ENCODE measurements around the gene PAK1IP1.
"Not testable (repeated sequence)": the region's sequence is repeated elsewhere in the genome, so short reads cannot be mapped to it uniquely, and the experiment has no call there.

The PAK1IP1 gene

GRCh38 chr6:10694302-10695085 is at the start of gene PAK1IP1, which contains the start of gene C6orf52:
TSS of gene PAK1IP1 (plus strand) at chr6:10694972. CDS start at chr6:10694986, 14 bp downstream.
TSS of gene C6orf52 (minus strand) at chr6:10694616. CDS start at chr6:10687550, 7,066 bp downstream.
- peak; percentile 90 to 93 for DNase-seq (ENCODE audit: low spot score in 2 of 2)
- peak; percentile 96 for ATAC-seq (replicated peaks; ENCODE audit: extremely low read depth, poor library complexity, severe bottlenecking)
- peak within 1 kb of the TSS; percentile 100 for H3K27ac Mint-ChIP-seq (ENCODE audit: low read depth)
- H3K36me3 Mint-ChIP-seq (ENCODE audit: insufficient read depth): peaks cover 17% of the 10 kb centered on the region
- H3K4me1 Mint-ChIP-seq: peaks cover 26% of the 10 kb centered on the region
- peak within 1 kb of the TSS; percentile 87 for H3K4me3 Mint-ChIP-seq
- H3K27me3 Mint-ChIP-seq: no peaks in the 10 kb centered on the region
- no peaks in the 10 kb centered on the region for H3K9me3 Mint-ChIP-seq

GRCh38 chr6:10655508-10656055 is 39.2 kb upstream of the PAK1IP1 start:
- peaks cover 9% of the 10 kb centered on the region for H3K4me1 Mint-ChIP-seq
- DNase-seq (ENCODE audit: low spot score in 2 of 2) (no peak), ATAC-seq (replicated peaks; ENCODE audit: extremely low read depth, poor library complexity, severe bottlenecking) (peak; percentile 46)
- H3K36me3 Mint-ChIP-seq (ENCODE audit: insufficient read depth): no peaks in the 10 kb centered on the region
- no peaks in the 10 kb centered on the region for H3K9me3 Mint-ChIP-seq
- no peak overlapping the region for H3K4me3 Mint-ChIP-seq
- H3K27me3 Mint-ChIP-seq: peaks cover 64% of the 10 kb centered on the region
- H3K27ac Mint-ChIP-seq (ENCODE audit: low read depth): no peak overlapping the region

- no peak for DNase-seq (ENCODE audit: low spot score in 2 of 2)
- Mint-ChIP-seq H3K4me1 (peaks cover 9% of the 10 kb centered on the region), H3K27me3 (peaks cover 35% of the 10 kb centered on the region), H3K36me3 (ENCODE audit: insufficient read depth) (no peaks in the 10 kb centered on the region), H3K9me3 (no peaks in the 10 kb centered on the region), H3K4me3 (peak overlapping the region; percentile 70), H3K27ac (ENCODE audit: low read depth) (peak overlapping the region; percentile 53)
- ATAC-seq (replicated peaks; ENCODE audit: extremely low read depth, poor library complexity, severe bottlenecking): no peak
Measured at GRCh38 chr6:10658910-10659698, 35.7 kb upstream of the PAK1IP1 start.

- Mint-ChIP-seq H3K27me3 (peaks cover 32% of the 10 kb centered on the region), H3K4me1 (peaks cover 9% of the 10 kb centered on the region), H3K4me3 (peak overlapping the region; percentile 70), H3K27ac (ENCODE audit: low read depth) (no peak overlapping the region), H3K9me3 (no peaks in the 10 kb centered on the region), H3K36me3 (ENCODE audit: insufficient read depth) (no peaks in the 10 kb centered on the region)
- ATAC-seq (replicated peaks; ENCODE audit: extremely low read depth, poor library complexity, severe bottlenecking) (no peak), DNase-seq (ENCODE audit: low spot score in 2 of 2) (no peak)
Measured at GRCh38 chr6:10659699-10660348, 34.9 kb upstream of the PAK1IP1 start.

- not testable (repeated sequence) for DNase-seq (ENCODE audit: low spot score in 2 of 2); H3K4me1 Mint-ChIP-seq; H3K9me3 Mint-ChIP-seq; ATAC-seq (replicated peaks; ENCODE audit: extremely low read depth, poor library complexity, severe bottlenecking); H3K27ac Mint-ChIP-seq (ENCODE audit: low read depth); H3K36me3 Mint-ChIP-seq (ENCODE audit: insufficient read depth)
- Mint-ChIP-seq H3K27me3 (peaks cover 31% of the 10 kb centered on the region), H3K4me3 (peak overlapping the region; percentile 70)
Measured at GRCh38 chr6:10660431-10661191, 34.2 kb upstream of the PAK1IP1 start.

GRCh38 chr6:10662207-10662606 is 32.6 kb upstream of the PAK1IP1 start:
- no peaks in the 10 kb centered on the region for H3K4me1 Mint-ChIP-seq
- H3K27me3 Mint-ChIP-seq: peaks cover 40% of the 10 kb centered on the region
- H3K4me3 Mint-ChIP-seq: no peak overlapping the region
- no peaks in the 10 kb centered on the region for H3K9me3 Mint-ChIP-seq
- no peaks in the 10 kb centered on the region for H3K36me3 Mint-ChIP-seq (ENCODE audit: insufficient read depth)
- no peak for DNase-seq (ENCODE audit: low spot score in 2 of 2)
- H3K27ac Mint-ChIP-seq (ENCODE audit: low read depth): no peak overlapping the region
- no peak for ATAC-seq (replicated peaks; ENCODE audit: extremely low read depth, poor library complexity, severe bottlenecking)

GRCh38 chr6:10662742-10663141 is 32.0 kb upstream of the PAK1IP1 start:
- no peaks in the 10 kb centered on the region for H3K9me3 Mint-ChIP-seq
- ATAC-seq (replicated peaks; ENCODE audit: extremely low read depth, poor library complexity, severe bottlenecking): no peak
- H3K4me1 Mint-ChIP-seq: no peaks in the 10 kb centered on the region
- H3K27ac Mint-ChIP-seq (ENCODE audit: low read depth): no peak overlapping the region
- H3K27me3 Mint-ChIP-seq: peaks cover 45% of the 10 kb centered on the region
- DNase-seq (ENCODE audit: low spot score in 2 of 2): no peak
- H3K36me3 Mint-ChIP-seq (ENCODE audit: insufficient read depth): no peaks in the 10 kb centered on the region
- H3K4me3 Mint-ChIP-seq: no peak overlapping the region

- H3K9me3 Mint-ChIP-seq; H3K27ac Mint-ChIP-seq (ENCODE audit: low read depth); H3K4me1 Mint-ChIP-seq; H3K4me3 Mint-ChIP-seq; H3K36me3 Mint-ChIP-seq (ENCODE audit: insufficient read depth); ATAC-seq (replicated peaks; ENCODE audit: extremely low read depth, poor library complexity, severe bottlenecking); DNase-seq (ENCODE audit: low spot score in 2 of 2): not testable (repeated sequence)
- H3K27me3 Mint-ChIP-seq: peaks cover 56% of the 10 kb centered on the region
Measured at GRCh38 chr6:10665595-10665994, 29.2 kb upstream of the PAK1IP1 start.

GRCh38 chr6:10668126-10668917 is 26.4 kb upstream of the PAK1IP1 start:
- Mint-ChIP-seq H3K36me3 (ENCODE audit: insufficient read depth) (no peaks in the 10 kb centered on the region), H3K27me3 (peaks cover 71% of the 10 kb centered on the region), H3K4me1 (no peaks in the 10 kb centered on the region), H3K9me3 (no peaks in the 10 kb centered on the region), H3K27ac (ENCODE audit: low read depth) (no peak overlapping the region), H3K4me3 (no peak overlapping the region)
- DNase-seq (ENCODE audit: low spot score in 2 of 2) (no peak), ATAC-seq (replicated peaks; ENCODE audit: extremely low read depth, poor library complexity, severe bottlenecking) (no peak)

GRCh38 chr6:10676403-10676802 is 18.4 kb upstream of the PAK1IP1 start:
- H3K36me3 Mint-ChIP-seq (ENCODE audit: insufficient read depth): no peaks in the 10 kb centered on the region
- H3K27ac Mint-ChIP-seq (ENCODE audit: low read depth): no peak overlapping the region
- ATAC-seq (replicated peaks; ENCODE audit: extremely low read depth, poor library complexity, severe bottlenecking) (no peak), DNase-seq (ENCODE audit: low spot score in 2 of 2) (no peak)
- H3K9me3 Mint-ChIP-seq: no peaks in the 10 kb centered on the region
- H3K4me1 Mint-ChIP-seq: no peaks in the 10 kb centered on the region
- H3K27me3 Mint-ChIP-seq: peaks cover 29% of the 10 kb centered on the region
- no peak overlapping the region for H3K4me3 Mint-ChIP-seq

GRCh38 chr6:10678456-10678855 is 16.3 kb upstream of the PAK1IP1 start:
- Mint-ChIP-seq H3K36me3 (ENCODE audit: insufficient read depth) (no peaks in the 10 kb centered on the region), H3K4me3 (no peak overlapping the region), H3K4me1 (no peaks in the 10 kb centered on the region), H3K27ac (ENCODE audit: low read depth) (no peak overlapping the region), H3K9me3 (no peaks in the 10 kb centered on the region), H3K27me3 (peaks cover 22% of the 10 kb centered on the region)
- no peak for DNase-seq (ENCODE audit: low spot score in 2 of 2)
- ATAC-seq (replicated peaks; ENCODE audit: extremely low read depth, poor library complexity, severe bottlenecking): no peak

Measured in central memory CD8-positive, alpha-beta T cell (primary cell).